IPS-NIHi7 (cell line): ENCODE data around the gene UBAC2.

ENCODE experiments used
- DNase-seq: peaks from one replicate; pipeline ENCODE4 v3.0.0; 2012; ENCODE audit warnings: mixed read lengths; ENCODE audit errors: extremely low spot score

Gene UBAC2

GRCh38 chr13:99270518-99270917 is 69.9 kb downstream of the UBAC2 start:
- no peak for DNase-seq

GRCh38 chr13:99271249-99271648 is 70.6 kb downstream of the UBAC2 start:
- DNase-seq, result no peak

GRCh38 chr13:99272481-99272880 is 71.8 kb downstream of the UBAC2 start:
- no peak for DNase-seq

- DNase-seq, result no peak
These were observed 72.5 kb downstream of the UBAC2 start for GRCh38 chr13:99273128-99273527.

GRCh38 chr13:99275093-99275469 is 74.4 kb downstream of the UBAC2 start:
- DNase-seq, result no peak

DNA sequence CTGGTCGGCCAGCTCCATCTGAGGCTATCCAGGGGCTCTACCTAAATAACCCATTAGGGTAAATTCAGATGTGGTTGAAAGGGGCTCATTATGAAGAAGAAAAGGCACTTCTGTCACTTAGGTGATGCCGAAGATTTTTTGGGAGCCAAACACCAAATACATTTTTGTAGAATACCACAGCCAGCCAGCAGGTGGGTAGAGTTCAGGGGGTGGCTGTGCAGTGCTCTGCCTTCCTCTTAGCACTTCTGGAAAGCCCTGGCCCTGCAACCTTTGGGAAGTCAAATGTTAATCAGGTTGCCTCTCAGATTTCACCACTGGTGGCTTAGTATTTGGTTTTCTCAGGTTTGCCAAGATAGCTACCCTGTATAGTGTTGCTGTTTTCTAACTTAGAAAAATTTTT is 76.1 kb downstream of the UBAC2 start:
- peak; percentile 38 for DNase-seq

GRCh38 chr13:99277629-99278028 is 77.0 kb downstream of the UBAC2 start:
- DNase-seq, result no peak

DNA sequence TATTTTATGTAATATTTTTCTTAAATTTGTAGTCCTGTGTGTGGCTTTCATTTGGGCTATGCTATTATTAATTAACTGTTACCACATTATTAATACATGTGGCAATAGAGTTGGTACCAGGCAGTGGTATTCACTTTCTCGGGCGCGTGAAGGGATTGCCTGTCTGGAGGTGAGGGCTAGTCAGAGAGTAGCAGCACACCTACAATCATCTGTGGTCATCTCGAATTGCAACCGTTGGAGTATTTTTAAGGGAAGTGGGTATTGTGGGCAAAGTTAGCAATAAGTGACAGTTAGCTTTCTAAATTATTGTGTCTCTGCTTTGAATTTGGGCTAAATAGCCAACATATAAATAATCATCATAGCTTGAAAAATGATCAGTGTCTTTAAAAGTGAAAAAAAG is 77.5 kb downstream of the UBAC2 start:
- DNase-seq, result no peak

- no peak for DNase-seq
These were observed 78.2 kb downstream of the UBAC2 start for GRCh38 chr13:99278843-99279242.

DNA sequence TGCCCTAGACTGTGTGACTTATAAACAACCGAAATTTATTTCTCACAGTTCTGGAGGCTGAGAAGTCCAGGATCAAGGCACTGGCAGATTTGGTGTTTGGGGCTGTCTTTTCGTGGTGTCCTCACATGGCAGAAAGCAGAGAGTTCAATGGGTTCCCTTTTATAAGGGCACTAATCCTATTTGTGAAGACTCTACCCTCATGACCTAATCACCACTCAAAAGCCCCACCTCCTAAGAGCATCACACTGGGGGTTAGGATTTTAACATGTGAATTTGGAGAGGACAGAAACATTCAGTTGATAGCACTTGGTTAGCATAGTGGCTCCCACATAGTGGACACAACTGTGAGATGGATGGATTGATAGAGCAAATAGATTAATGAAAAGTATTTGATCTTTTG is 79.0 kb downstream of the UBAC2 start:
- DNase-seq, result no peak

GRCh38 chr13:99280166-99280565 is 79.5 kb downstream of the UBAC2 start:
- no peak for DNase-seq

- no peak for DNase-seq
These were observed 81.2 kb downstream of the UBAC2 start for GRCh38 chr13:99281811-99282263.

- no peak for DNase-seq
These were observed 81.9 kb downstream of the UBAC2 start for GRCh38 chr13:99282264-99283231.

GRCh38 chr13:99285432-99286182 is 85.0 kb downstream of the UBAC2 start:
- DNase-seq, result no peak

DNA sequence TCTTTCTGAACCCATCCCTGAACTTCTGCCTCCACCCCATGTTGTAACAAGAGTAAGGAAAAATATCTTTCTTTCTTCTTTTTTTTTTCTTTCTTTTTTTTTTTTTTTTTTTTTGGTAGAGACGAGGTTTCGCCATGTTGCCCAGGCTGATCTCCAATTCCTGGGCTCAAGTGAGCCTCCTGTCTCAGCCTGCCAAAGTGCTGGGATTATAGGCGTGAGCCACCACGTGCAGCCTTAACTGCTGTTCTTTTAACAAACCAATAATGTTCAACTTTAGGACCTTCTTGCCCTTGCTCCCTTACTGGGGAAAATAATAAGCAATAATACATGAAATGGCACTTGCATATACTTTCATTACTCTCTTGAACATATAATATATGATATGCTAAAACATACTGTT is 86.9 kb downstream of the UBAC2 start:
- DNase-seq, result no peak

DNA sequence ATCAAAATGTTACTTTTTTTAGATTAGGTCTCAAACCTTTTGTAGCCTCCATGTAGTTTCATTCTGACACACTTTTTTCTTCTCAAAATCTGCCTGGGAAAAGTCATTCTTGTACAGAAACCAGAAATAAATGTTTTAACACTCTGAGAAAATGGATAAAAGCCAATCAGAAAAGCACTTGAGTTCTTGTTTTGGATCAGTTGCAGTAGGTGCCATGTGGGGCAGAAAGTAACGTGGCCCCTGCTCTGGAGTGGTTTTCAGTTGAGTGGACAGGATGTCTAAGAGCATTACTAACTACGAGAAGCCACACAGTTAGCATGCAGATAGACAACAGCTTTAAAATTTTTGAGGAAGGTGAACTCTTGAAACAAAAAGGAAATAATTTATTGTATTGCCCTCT is 87.4 kb downstream of the UBAC2 start:
- DNase-seq, result no peak

GRCh38 chr13:99289271-99289670 is 88.6 kb downstream of the UBAC2 start:
- DNase-seq, result no peak

DNA sequence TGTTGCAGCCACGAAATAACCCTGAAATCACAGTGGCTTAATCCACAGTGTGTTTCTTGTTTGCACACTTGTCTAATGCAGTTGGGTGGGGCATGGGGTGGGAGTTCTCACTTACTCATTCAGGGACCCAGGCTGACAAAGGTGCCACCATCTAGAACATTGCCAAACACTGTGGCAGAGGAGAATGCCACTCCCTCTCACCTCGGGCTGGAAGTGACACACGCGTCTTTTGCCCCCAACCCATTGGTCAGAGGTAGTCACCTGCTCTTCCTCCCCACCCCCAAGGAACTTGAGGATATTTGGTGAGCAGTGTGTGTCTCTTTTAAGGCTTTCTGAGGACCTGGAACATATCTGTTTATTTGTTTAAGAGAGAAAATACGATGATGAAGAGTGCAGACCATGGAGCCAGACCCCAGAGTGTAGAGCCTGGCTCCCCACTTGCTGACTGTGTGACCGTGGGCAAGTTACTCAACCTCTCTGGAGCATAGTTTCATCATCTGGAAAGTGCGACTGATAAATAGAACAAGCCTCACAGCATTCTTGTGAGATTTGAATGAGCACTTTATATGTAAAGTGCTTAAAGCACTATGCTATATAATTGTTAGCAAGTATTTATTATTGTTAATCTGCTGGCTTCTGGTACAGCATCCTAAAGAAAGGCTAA is 89.2 kb downstream of the UBAC2 start:
- no peak for DNase-seq

DNA sequence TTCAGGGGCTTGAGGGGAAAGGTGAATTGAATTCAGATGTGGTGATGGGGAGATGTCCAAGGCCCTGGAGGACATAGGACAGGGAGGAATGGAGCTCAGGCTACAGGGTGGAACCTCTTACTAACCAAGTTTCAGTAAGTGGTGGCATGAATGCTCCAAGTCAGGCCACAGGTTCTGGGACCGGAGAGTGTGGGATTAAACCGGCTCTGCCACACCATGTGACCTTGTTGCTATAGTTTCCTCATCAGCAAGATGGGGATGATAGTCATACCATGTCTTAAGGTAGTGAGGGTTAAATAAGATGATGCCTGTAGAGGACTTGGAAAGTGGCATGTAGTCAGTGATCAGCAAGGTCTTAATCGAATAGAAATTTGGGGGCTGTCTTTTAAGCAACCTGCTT is 90.2 kb downstream of the UBAC2 start:
- no peak for DNase-seq

DNA sequence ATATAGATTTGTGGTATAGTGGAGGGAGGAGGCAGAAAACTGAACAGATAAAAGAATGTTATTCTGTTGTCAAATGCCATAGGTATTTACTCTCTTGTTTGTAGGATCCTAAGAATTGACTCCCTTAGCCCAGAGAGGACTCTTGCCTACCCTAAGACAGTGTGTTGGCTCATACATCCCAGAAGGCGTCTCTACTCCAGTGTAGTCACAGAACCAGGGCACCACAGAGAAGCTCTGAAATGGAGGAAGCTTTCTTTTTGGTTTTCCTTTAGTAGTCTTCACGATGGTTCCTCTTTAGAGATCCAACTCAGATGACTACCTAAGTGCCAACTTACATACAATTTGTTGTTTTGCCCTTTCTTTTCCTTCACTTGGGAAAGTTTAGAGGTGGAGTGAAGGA is 92.5 kb downstream of the UBAC2 start:
- DNase-seq, result no peak

GRCh38 chr13:99294198-99294597 is 93.5 kb downstream of the UBAC2 start:
- DNase-seq, result no peak

GRCh38 chr13:99294958-99295357 is 94.3 kb downstream of the UBAC2 start:
- DNase-seq, result no peak
